ENCODE results near the gene LGALS9. TPM values are rescaled to one million over a fixed set of nuclear protein-coding genes. Genes with fewer than 3 reads are reported as not detected.

The LGALS9 gene
- total RNA-seq: 0.67 and 0.89 TPM in 2 replicates

GRCh38 chr17:27630607-27631410, at the start of gene LGALS9:
LGALS9 (plus strand) TSS chr17:27631188; CDS start chr17:27631266, 78 bp downstream.

Other genes starting within 250 kb of the LGALS9 start
- gene KSR1, start 174.7 kb upstream of the LGALS9 start, total RNA-seq: 6.2 and 8.2 TPM in 2 replicates
- gene NOS2, start 169.3 kb downstream of the LGALS9 start, total RNA-seq: not detected in 2 replicates

Data from bronchus fibroblast of lung (primary cell).